Ramos (cell line): ENCODE data around the gene NHLRC4.
"Not testable (repeated sequence)": the region's sequence is repeated elsewhere in the genome, so short reads cannot be mapped to it uniquely, and the experiment has no call there.

Source experiments
- in situ Hi-C: fragments of 300-500 bp; cut with MboI; formaldehyde crosslinking; loops from one replicate; pipeline ENCODE4 v1.14.3; 2022; ENCODE audit warnings: low sequenced_read_pairs; ENCODE audit not compliant: unreplicated experiment

Gene NHLRC4

GRCh38 chr16:593406-593805 is 26.6 kb downstream of the NHLRC4 start:
- in situ Hi-C loops: no loop called here

GRCh38 chr16:593807-594206 is 27.0 kb downstream of the NHLRC4 start:
- in situ Hi-C loops: no loop called here

DNA sequence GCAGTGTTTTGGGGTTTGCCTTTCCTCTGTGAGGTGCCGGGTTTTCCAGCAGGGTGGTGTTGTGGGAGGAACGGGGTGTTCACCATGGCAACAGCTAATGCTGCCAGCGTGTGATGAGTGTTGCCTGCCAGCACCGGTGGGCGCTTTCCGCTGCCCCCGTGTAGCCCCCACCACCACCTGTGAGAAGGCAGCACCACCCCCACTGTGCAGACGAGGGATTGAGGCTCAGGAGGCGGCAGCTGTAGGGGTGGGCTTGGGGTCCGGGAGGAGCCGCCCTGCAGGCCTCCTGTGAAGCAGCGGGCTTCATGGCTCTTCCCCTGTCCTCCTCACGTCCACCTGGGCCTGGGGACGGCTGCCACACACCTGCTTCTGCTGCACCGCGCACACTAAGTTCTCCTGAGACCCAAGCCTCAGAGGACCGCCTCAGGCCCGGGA is 28.3 kb downstream of the NHLRC4 start:
- in situ Hi-C loops: no loop called here

DNA sequence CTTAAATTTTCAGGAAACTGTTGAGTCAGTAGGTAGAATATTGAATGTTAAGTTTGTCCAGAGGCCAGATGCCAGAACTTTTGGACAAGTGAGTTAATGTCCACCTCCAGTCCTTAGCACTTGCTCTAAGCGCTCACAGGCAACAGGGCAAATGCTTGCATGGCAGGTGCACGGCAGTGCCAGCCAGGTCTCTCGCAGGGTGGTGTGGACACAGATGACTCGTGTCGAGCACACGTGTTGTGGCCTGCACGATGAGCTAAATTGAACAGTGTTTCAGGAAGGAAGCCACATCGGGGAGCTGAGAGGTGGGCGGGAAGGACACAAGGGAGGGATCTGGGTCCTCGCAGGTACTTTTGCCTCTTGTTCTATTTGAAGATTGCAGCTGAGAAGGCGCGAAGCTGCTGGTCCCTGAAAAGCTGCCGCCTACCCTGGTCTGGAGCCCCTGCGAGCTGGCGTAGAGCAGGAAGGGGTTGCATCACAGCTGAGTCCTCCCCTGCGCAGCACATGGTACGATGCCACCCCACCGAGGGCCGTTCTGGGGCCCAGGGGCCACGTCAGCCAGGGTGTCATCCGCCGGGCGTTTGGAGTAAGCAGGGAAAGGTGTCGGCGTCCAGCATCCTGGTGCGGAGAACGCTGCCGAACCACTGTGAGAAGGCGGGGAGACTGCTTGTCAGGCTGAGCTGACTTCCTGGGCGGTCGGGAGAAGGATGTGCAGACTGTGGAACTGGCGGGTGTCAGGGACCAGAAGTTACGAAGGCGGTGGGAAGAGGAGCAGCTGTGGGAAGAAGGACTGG is 29.3 kb downstream of the NHLRC4 start:
- in situ Hi-C loops: no loop called here

DNA sequence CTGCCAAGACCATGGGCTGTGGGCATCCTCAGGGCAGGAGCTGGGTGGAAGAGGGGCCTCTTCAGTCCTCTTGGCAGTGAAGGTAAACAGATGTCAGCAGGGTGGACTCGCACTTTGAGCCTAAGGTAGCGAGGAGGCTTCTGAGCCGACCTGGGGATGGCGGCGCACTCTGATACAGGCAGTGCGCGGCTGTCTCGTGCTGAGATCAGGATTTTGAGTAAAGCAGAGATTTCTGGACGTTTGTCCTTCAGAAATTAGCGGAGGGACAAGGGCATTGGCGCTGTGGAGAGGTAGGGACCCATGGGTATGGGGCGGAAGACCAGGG is 29.9 kb downstream of the NHLRC4 start:
- in situ Hi-C loops: no loop called here

GRCh38 chr16:597655-598054 is 30.9 kb downstream of the NHLRC4 start:
- in situ Hi-C loops: not testable (repeated sequence)

GRCh38 chr16:598823-599739 is 32.3 kb downstream of the NHLRC4 start:
- in situ Hi-C loops: no loop called here

GRCh38 chr16:600781-601180 is 34.0 kb downstream of the NHLRC4 start:
- in situ Hi-C loops: no loop called here

- in situ Hi-C loops: no loop called here
Observed at GRCh38 chr16:603933-604332, 37.1 kb downstream of the NHLRC4 start.

DNA sequence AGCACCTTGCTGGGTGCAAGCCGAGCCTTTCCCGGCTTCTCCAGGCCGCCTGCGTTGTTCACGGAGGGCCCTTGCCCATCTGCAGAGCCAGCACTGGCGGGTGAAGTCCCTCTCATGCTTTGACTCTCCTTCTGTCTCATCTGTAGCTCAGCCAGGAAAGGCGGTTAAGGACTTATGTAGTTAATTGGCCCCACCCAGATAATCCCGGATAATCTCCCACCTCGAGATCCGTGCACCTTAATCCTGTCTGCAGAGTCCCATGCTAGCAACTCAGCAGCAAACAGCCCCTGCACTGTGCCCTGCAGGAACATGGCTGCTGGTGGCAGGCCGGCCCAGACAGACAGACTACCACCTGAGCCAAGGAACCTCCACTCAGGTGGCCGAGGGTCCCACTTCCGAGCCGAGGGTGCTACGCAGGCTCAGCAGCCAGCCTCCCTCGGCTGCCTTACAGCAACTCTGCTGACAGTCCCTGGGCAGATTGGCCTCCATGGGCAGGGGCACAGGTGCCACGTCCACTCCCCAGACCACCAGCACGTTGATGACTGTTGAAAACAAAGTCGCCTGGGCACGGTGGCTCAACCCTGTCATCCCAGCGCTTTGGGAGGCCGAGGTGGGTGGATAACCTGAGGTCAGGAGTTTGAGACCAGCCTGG is 40.0 kb downstream of the NHLRC4 start:
- in situ Hi-C loops: no loop called here

GRCh38 chr16:608019-608418 is 41.2 kb downstream of the NHLRC4 start:
- in situ Hi-C loops: no loop called here

DNA sequence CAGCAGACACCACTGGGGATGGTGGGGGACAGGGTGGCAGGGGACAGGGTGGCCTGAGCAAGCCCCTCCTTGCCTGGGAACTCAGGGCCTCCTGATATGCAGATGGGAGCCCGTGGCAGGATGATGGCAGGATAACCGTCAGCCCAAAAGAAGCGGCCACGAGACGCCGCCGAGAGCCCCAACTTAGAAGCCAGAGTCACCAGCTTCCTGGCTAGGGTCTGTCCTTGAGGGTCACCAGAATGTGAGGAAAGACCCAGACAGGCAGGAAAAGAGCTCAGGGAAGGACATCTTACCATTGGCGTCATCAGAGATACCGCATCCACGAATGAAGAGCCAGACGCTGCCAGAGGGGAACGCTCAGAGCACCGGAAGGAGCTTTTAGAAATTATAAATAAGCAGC is 42.5 kb downstream of the NHLRC4 start:
- in situ Hi-C loops: no loop called here

GRCh38 chr16:609984-610383 is 43.2 kb downstream of the NHLRC4 start:
- in situ Hi-C loops: no loop called here

DNA sequence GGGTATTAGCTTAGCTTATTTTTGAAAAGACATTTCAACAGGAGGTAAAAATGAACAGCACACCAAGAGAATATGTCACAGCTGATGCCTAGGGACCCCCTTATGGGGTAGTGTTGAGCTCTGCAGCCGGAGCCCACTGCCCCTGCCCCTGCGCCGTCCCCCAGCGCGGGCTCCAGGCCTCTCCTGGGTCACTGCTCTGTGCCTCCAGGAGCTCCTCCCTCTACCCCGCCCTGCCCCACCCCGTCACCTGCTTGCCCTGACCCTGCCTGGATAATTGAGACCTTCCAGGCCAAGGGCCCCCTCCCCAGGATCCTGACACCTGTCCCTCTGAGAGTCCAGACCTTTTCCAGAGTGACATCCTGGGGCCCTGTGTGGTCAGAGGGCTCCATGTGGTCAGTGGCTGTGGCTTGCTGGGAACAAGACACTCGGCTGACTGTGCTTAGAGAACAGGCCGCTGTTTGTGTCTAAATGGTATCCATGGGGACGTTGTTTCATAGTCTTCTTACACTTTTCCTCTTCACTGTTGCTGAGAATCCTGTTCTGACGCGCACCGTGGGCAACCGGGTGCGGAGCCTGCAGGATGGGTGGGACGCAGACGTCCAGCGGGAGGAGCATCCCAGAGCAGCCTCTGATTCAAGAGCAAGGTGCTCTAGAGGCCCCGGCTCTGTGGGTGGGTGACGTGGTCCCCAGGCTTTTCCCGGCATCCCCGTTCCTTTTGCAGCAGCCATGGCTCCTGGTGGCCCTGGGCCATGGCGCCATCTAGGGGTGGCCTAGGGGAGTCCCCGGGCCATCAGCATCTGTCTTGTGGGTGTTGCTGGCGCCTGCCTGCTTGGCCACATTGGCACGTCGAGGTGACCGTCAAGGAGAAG is 43.9 kb downstream of the NHLRC4 start:
- in situ Hi-C loops: no loop called here

DNA sequence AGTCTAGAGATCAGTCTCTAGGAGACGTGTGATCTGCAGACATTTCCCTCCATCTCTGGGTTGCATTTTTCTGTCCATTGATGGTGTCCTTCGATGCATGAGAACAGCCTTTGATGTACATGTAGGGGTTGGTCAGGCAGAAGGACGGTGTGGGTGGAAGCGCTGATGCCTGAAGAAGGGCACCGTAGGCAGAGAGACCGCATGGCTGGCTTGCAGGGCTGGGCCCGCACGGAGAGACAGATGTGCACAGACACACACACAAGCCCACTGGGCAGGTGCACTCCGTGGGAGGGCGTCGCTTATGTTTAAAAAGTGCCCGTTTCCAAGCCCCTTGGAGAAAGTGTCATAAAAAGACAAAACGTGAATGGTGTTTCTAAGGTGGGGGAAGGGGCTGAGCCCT is 48.3 kb downstream of the NHLRC4 start:
- in situ Hi-C loops: no loop called here

DNA sequence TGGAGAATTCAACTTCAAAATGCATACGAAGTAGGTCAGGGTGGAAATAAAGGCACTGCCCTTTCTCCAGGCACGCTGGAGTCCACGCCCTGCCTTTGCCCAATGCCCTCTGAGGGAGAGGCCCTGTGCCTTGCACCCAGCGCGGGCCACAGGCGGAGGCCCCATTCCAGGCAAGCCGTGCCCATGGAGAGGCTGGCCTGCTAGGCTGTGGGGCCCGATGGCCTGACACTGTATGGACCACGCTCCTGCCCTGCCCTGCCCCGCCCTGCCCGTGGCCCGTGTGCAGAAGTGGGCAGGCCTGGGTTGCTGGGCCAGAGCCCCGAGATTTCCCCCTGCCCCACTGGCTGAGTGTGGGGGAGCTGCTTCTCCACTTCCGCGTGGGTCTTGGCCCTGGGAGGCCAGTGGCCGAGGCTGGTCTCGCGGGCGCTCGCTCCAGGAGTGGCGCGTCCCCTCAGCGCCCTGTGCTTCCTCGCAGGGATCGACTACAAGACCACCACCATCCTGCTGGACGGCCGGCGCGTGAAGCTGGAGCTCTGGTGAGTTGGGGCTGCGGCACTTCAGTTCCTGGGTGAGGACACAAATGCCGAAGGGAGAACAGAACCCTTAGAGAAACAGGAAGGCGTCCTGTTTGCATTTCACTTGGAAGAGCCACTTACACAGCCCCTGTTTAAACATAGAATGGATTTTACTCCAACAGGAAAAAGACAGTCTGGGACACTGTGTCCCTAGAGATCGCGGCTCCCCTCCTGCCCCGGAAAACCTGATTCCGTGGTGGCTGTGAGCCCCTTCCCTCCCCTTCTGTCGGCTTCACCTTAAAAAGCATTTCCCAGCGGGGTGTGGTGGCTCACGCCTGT is 50.2 kb downstream of the NHLRC4 start:
- in situ Hi-C loops: no loop called here

GRCh38 chr16:617855-618254 is 51.0 kb downstream of the NHLRC4 start:
- in situ Hi-C loops: no loop called here
